ENCODE data around the gene MAP3K4. TPM values are rescaled to one million over a fixed set of nuclear protein-coding genes. Genes with fewer than 3 reads are reported as not detected.
"Not testable (repeated sequence)": the region's sequence is repeated elsewhere in the genome, so short reads cannot be mapped to it uniquely, and the experiment has no call there.

The MAP3K4 gene
- total RNA-seq, 1 experiment from 2014 or later, result 17.5 TPM

DNA sequence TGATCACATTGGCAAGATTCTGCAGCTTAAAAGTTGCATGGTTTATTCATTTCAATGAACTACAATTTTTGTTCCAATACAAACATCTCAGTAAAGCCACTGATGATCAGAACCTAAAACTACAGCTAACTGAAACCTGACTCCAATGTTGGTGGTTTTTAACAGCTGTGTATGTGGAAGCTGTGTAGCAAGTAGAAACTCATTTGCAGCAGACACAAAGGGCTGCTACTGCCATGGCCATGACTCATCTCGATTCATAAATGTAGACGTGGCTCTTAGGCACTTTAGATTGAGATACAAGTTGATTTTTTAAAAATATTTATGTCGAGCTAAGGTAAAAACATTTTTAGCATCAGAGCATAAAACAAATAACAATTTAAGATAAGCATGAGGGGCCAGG, 19.5 kb upstream of the MAP3K4 start:
- DNase-seq (ENCODE audit: low read depth), result peak; percentile 86

DNA sequence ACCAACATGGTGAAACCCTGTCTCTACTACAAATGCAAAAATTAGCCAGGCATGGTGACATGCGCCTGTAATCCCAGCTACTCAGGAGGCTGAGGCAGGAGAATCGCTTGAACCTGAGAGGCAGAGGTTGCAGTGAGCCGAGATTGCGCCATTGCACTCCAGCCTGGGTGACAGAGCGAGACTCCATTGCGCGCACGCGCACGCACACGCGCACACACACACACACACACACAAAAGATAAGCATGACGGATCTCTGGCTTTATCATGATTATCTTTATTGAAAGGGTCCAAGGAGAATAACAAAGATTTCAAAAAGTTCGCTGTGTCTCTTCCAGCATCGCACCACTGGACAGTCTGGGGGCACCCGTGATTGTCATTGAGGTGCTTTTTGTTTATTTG, 19.0 kb upstream of the MAP3K4 start:
- DNase-seq (ENCODE audit: low read depth), result not testable (repeated sequence)

DNA sequence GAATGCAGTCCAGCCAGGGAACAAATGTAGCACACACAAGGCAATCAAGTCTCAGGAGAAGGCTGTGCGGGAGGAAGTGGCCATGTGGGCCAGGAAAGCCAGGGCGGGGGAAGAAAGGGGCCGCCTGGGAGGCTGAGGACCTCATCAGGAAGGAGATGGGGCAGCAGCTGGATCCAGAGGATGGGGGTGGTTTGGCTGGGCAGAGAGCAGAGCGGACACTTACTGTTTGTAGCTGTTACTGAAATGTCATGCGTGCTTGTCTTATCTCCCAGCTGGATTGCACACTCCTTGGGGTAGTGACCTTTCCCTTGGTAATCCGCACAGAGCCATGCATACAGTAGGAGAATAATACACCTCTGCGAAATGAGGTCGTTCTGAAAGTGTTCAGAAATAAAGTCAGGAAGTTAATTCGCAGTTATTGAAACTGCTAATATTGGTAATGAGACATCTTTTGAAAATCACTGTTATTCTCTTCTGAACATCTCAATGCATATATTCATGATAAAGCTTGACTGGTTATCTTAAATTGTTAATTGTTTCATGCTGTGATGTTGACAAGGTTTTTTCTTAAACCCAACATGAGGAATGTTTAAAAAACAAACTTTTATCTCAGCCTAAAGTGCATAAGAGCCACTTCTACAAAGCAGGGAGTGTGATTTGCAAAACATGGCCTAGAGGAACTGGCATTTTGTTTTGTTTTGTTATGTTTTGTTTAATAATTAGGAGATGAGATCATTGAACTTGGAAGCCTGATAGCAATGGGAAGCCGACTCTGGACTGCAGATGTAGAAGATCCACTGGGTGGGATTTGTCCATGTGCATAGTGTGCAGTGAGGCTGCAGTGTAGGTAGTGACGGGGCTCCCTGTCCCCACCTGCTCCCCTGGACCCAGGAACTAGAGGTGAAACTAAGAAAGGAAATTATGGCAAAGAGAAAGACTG, 18.0 kb upstream of the MAP3K4 start:
- no peak for DNase-seq (ENCODE audit: low read depth)

DNA sequence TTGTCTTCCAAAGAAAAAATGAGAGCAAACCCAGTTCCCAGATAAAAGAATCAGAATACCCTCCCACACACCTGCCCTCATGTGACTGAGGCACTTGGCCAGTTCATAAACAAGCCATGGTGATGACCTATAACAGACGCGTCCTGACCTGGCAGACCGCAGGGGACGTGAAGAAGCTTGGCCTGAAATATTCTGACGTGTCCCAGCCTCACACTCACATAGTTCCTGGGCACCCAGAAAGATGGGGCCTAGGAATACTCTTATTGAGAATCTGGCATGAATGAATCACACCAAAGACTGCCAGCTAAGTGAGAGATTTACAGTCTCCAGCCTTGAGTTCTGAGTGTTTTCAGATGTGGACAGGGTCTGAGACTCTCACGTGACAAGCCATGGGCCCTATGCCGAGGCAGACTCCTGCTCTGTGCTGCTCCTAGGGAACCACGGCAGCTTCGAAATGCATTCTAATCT, 17.2 kb upstream of the MAP3K4 start:
- DNase-seq (ENCODE audit: low read depth), result peak; percentile 92

DNA sequence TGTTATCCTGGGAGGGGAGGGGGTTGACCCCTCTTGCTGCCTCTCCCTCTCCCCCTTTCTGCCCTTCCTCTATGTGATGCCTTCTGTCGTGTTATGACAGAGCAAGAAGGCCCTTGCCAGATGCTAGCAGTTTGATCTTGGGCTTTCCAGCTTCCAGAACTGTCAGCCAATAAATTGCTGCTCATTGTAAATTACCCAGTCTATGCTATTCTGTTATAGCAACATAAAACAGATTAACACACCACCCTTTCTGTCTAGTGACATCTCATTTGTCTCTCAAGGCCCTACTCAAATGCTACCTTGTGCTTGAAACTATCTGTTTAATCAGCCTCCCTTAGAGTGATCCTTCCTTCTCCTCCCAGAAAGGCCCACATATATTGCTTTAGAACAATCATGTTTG, 16.4 kb upstream of the MAP3K4 start:
- no peak for DNase-seq (ENCODE audit: low read depth)

DNA sequence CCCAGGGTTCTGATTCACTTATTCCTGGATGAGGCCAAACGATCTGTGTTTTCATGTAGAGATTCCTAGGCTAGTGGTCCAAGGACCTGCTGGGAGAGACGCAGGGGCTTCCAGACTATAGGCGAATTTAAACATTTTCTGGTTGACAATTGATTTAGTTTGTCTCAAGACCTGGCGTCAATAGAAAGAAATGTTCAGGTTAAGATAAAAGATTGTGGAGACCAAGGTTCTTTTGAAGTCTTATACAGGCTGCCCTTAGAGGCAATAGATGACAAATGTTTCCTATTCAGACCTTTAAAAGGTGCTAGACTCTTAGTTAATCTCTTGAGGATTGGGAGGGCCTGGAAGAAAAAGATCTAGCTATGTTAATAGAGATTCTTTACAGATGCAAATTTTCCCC, 15.6 kb upstream of the MAP3K4 start:
- not testable (repeated sequence) for DNase-seq (ENCODE audit: low read depth)

DNA sequence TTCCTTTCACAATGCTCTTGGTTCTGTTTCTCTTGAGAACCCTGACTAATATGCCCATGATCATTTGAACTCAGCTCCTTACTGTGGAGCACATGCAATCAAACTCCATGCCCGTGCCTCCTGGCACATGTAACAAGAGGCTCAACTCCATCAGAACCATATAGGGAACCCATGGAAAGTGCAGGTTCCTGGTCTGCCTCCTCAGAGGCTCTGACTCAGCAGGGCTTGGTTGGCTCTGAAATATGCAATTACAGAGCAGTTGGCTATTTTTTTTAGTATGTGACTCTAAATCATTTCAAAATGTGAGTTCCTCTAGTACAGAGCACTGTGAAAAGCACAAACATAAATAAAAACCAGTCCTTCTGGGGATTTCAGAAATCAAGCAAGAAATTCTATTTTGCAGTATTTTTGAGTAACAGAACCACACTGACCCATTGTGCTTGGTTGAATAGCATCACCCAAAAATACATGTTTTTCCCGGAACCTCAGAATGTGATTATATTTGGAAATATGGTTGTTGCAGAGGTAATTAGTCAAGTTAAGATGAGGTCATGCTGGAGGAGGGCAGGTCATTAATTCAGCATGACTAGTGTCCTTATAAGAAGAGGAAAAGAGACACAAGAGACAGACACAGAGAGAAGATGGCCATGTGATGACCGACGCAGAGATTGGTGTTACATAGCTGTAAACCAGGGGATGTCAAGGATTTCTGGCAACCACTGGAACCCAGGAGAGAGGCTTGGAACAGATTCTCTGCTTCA, 13.2 kb upstream of the MAP3K4 start:
- DNase-seq (ENCODE audit: low read depth), result peak; percentile 26

DNA sequence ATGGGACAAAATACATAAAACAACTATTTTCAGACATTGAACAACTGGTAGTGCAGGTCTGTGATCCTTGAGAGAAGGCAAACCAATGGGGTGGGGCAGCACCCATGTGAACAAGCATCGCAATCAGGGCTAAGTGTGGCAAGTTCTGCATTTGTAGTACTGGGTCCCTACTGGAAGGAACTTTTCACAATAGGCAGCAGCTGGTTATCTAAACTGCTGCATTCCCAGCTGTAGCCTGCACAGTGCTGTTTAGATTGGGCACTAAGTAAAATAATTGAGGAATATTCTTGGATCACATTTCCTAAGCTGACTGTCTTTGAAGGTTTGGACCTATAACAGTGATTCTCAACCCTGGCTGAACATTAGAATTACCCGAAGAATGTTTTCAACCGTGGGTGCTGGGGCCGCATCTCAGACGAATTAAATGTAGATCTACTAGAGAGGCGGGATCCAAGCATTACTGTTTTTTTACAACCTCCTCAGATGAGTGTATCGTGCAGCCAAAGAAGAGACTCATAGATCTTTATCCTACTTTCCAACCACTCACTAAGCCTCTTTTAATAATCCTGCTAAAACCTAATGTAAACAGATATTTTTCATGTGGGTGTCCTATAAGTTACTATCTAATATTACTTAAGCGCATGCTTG, 12.4 kb upstream of the MAP3K4 start:
- DNase-seq (ENCODE audit: low read depth), result no peak

DNA sequence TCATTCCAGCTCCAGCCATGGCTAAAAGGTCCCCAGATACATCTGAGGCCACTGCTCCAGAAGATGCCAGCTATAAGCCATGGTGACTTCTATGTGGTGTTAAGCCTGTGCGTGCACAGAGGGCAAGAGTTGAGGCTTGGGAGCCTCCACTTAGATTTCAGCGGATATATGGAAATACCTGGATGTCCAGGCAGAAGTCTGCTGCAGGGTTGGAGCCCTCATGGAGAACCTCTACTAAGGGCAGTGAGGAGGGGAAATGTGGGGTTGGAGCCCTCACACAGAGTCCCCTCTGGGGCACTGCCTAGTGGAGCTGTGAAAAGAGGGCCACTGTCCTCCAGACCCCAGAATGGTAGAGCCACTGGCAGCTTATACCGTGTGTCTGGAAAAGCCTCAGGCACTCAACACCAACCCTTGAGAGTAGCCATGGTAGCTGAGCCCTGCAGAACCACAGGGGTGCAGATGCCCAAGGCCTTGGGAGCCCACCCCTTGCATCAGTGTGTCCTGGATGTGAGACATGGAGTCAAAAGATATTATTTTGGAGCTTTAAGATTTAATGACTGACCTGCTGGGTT, 8.1 kb upstream of the MAP3K4 start:
- not testable (repeated sequence) for DNase-seq (ENCODE audit: low read depth)

DNA sequence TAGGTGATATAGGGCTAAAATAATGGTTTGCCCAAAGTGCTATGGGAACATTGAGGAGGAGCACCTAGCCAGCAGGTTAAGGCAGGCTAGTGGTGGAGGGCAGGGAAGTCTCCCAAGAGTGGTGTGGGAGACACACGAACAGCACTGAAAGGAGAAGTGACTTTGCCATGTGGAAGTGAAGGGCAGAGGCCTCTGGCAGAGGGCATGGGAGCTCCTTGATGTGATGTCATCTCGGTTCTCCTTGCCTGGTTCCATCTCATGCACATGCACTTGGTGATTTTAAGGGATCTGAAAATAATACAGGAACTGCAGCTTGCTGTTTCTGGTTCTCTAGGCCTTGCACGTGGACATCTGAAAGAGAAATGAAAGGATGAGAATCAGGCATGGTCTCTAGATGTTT, 4.7 kb upstream of the MAP3K4 start:
- no peak for DNase-seq (ENCODE audit: low read depth)

DNA sequence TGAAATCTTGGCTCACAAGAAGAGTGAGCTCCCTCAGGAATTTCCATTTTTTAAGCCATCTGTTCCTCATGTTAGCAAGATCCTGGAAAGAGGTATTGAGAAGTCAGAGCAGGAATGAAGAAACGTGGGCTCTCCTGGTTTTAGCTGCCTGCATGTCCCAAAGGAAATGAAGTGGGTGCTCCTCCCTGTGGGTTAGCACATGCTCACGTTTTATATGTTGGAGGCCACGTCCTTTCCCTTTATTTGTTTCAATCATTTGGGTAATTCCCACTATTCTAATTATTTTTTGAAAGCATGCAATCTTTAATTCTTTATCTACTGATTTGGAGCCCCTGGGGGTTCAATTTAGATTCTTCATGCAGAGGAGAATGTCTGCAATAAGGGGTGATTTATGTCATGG, 4.3 kb upstream of the MAP3K4 start:
- DNase-seq (ENCODE audit: low read depth), result no peak

DNA sequence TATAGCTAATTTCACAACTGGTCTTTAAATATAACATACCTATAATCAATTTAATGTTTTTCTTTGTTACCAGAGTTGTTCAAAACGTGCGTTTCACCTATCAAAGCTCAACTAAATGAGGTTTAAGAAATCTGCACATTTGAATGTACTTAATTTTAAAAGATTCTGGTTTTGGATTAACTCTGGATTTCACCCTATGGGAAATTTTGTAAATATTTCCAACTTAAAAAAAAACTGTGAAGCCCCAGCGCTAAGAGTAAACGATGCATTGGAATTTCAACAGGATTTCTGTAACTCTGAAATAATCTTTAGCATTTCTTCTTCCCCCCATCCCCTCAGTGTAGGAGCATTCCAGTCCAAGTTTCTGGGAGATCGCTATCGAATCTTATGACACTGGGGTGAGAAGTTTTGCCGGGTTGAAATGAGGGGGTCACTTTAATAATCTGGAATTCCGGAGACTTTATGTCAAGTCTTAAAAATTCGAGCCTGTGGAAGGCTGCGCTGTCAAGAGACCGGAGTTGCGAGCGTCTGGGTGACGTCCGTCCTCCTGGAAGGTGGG, 643 bp upstream of the MAP3K4 start:
- no peak for DNase-seq (ENCODE audit: low read depth)

DNA sequence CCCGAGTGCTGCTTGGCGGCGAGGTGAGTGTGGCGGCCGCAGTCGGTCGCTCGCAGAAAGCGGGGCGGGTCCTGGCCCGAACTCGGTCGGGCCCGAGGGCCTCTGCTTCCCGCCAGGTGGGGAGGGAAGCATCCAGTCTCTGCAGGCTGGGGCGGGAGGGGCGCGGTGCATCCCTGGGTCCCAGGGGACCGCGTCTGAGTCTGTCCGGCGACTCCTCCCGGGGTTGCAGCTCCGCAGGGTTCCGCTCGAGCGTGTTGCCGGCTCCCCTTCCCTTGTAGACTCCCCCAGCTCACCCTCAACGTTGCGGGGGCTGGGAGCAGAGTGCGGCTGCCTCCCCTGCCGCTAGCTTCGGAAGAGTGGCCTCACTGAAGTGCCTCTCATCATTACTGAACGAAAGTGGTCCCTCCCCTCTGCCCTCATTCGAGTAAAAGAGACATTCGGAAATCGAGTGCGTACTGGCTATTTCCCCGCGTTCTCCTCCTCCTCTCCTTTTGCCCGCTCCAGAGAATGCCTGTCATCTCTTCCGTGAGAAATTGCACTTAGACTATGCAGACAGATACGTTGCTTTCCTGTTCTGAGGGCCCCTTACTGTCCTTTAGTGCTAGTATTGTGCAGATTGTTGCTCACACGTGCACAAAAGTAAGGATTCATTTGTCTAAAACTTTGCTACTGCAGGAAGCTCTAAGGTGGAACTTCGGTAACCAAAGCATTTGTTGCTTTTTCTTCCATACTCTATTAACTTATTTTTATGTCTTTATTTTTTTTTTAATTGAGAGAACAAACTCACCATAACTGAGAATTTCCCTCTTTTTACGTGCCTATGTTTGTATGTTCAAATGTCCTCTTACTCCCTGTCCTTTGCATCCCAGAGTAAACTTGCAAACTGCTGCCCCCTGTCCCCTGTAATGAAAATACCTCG, 751 bp downstream of the MAP3K4 start:
- DNase-seq (ENCODE audit: low read depth), result peak; percentile 70

DNA sequence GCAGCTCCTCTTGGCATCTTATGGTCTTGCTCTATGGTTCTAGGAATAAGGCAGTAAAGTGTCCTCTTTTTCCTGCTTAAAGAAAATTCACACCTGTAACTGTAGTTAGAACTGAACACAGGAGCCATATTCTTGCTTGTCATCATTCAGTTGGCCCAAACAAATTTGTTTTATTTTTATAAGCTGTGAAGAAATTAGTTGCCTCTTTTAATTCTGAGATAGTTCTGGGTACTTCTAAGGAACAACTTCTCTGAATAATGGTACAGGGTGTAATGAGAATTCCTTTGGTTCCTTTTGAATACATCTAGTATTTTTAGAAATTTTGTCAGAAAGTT, 1.4 kb downstream of the MAP3K4 start:
- DNase-seq (ENCODE audit: low read depth), result no peak

DNA sequence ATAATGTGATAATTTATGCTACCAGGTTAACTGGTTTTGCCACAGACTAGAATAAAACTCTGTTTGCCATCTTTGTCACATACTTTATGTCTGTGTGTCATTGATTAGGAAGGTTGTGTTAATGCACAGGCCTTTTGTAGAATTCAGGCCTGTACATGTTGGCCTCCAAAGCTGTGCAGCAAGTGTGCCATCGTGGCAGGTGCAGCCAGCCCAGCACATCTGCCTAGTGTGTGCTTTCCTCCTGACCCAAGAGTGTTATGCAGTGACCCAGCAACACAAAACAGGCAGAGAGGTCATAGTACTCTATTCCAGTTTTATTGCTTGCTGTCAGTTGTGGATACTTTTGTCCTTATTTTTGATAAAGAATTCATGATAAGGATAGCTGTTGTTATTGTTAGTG, 3.7 kb downstream of the MAP3K4 start:
- DNase-seq (ENCODE audit: low read depth), result no peak

DNA sequence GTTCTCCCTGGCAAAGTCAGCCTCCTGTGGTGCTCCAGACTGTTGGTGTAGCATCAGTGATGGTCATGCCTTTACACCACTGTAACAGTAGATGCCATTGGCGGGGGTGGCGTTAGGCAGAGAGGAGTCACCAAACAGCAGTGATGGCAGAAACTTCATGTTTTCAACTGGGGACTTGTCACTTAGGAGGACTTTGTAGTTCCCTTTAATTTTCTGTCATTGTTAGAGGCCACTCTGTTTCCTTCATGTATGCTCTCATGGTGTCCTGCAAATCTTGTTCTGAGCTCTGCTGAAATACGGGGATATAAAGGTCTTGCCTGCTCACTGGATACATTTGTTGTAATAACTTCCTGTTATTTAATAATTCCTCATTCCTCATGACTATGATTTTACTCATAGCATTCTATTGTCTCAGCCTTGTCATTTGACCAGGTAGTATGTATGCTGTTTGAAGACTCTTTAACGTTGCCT, 4.6 kb downstream of the MAP3K4 start:
- DNase-seq (ENCODE audit: low read depth), result no peak

DNA sequence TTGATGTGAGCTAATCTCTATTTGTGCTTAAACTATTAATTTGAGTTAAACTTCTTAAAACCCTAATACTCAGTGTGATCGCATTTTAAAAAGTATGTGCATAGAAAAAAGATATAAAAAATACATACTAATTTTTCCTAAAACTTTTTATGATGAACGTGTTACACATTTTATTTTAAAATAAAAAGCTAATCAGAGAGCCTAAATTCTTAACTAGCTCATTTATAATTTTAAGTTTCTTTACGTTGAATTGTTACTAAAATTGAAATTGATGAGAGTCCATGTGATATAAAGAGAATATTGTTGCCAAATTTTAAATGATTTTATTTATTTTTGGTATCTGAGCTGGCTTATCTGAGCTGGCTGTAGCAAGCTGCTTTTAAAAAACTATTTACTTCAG, 6.6 kb downstream of the MAP3K4 start:
- DNase-seq (ENCODE audit: low read depth), result no peak

DNA sequence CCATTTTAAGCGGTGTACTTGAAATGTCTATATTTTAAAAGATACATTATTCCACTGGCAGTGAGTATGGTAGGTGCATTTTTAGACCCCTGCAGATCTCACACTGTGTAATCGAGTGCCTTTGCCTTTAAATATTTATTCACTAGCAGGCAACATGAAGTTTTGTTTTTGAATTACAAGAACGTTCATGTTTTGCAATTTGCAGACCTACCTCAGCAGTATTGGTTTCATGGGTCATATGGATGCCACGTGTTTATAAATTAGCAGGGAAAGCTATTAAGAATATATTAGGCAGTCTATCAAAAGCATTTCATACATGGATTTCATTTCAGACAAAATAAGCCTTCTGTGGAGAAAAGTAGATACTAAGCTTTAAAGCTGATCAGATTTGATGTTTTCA, 7.2 kb downstream of the MAP3K4 start:
- no peak for DNase-seq (ENCODE audit: low read depth)

DNA sequence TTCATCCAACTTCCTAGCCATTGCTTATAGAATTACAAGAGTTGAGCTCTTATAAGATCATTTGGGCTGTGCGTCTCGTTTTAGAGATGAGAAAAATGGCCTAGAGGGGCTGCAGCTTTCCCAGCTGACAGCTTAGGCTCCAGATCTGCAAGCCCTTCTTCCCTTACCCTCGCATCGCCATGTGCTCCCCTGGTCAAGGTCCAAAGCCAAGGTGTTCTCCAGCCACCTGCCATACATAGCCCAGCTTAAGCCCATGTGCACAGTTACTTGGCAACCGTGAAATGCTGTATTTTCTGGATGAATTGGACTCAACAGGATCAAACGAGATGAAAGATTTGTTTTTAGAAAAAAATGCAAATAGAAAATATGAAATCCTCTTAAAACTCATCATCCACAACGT, 7.9 kb downstream of the MAP3K4 start:
- DNase-seq (ENCODE audit: low read depth), result no peak

DNA sequence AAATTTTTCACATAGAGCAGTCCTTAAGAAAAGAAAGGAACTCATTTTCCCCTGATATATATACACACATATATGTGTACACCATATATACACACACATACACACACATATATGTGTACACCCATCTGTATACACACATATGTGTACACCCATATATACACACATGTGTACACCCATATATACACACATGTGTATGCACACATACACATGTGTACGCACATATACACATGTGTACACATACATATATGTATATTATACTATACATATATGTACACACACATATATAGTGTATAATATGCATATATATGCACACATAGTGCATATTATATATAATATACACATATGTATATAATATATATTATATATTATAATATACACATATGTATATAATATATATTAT, 9.1 kb downstream of the MAP3K4 start:
- DNase-seq (ENCODE audit: low read depth), result no peak

DNA sequence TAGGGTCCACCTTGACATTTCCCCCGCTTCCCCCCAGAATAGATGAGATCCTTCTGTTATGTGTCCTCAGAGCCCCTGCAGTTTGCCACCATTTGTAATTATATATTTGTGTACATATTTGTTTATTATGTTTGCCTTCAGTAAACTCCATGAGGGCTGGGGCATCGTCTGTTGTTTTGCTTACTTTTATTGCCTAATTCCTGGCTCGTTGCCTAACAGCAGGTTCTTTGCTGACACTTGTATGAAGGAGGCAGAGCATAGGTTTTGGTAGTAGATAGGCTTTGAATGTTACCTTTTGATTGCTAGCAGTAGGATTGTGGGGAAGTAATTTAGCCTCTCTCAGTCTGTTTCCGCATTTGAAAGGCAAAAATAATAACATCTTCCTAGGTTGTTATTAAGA, 9.9 kb downstream of the MAP3K4 start:
- DNase-seq (ENCODE audit: low read depth), result no peak

Data from RPMI7951 (cell line).